Panc1 (cell line): ENCODE results near the gene LRRC71. TPM values are rescaled to one million over a fixed set of nuclear protein-coding genes. Genes with fewer than 3 reads are reported as not detected.

Experiments used
- ATAC-seq: fragments of 200-7000 bp; cut with Tn5 transposase; 2 replicates; pipeline ENCODE4 v1.9.1; 2020; ENCODE audit warnings: mild to moderate bottlenecking, moderate library complexity
- BruUV-seq: library from RNA; stranded (reverse); fragments of 400-500 nt; replicated peaks from 2 replicates; lab custom pipeline; 2021; lab: Mats Ljungman, UMichigan
- CTCF ChIA-PET: fragments of 300-600 bp; sonication (Branson Sonifier 250); formaldehyde crosslinking; loops from one replicate; lab custom pipeline; 2022; ENCODE audit warnings: antibody characterized with exemption; lab: Charles Lee
- POLR2A ChIA-PET: fragments of 300-600 bp; sonication (Branson Sonifier 250); formaldehyde crosslinking; loops from one replicate; lab custom pipeline; 2022; ENCODE audit warnings: antibody characterized with exemption; lab: Charles Lee
- DNase-seq: peaks from one replicate; pipeline ENCODE4 v3.0.0-alpha.2; 2010; ENCODE audit warnings: low read depth, low spot score
- H3K27ac ChIP-seq: 2 replicates; pipeline ENCODE4 v1.5.1; 2011; ENCODE audit warnings: mild to moderate bottlenecking, low read length, inconsistent platforms
- H3K27me3 ChIP-seq: fragments of 200-500 bp; sonication (Bioruptor generic); 2 replicates; pipeline ENCODE4 v1.6.0; 2014; ENCODE audit warnings: low read length, inconsistent platforms; ENCODE audit not compliant: control insufficient read depth, insufficient read depth
- H3K36me3 ChIP-seq: fragments of 200-500 bp; sonication (Bioruptor generic); 2 replicates; pipeline ENCODE4 v1.5.1; 2014; ENCODE audit warnings: inconsistent platforms, mild to moderate bottlenecking, low read length, moderate library complexity; ENCODE audit not compliant: control insufficient read depth, insufficient read depth
- H3K4me1 ChIP-seq: 2 replicates; pipeline ENCODE4 v1.5.1; 2011; ENCODE audit warnings: inconsistent platforms, mild to moderate bottlenecking, low read length, moderate library complexity; ENCODE audit not compliant: control insufficient read depth, insufficient read depth
- H3K4me3 ChIP-seq, 2 experiments: 2 replicates each; pipeline ENCODE4 v1.5.1; 2011 to 2012; ENCODE audit warnings: low read depth in 2 of 2, low read length in 2 of 2, mild to moderate bottlenecking in 2 of 2, inconsistent platforms in 1 of 2, moderate library complexity in 1 of 2
- H3K9me3 ChIP-seq: fragments of 200-500 bp; sonication (Bioruptor generic); 2 replicates; pipeline ENCODE4 v1.5.1; 2014; ENCODE audit warnings: low read depth, mild to moderate bottlenecking, inconsistent platforms, low read length, moderate library complexity; ENCODE audit not compliant: control insufficient read depth, insufficient read depth
- POLR2AphosphoS5 ChIP-seq: IDR thresholded peaks from 2 replicates; pipeline ENCODE4 v1.6.1; 2012; ENCODE audit warnings: mild to moderate bottlenecking, low read depth, low read length, moderate library complexity
- SIN3A ChIP-seq: IDR thresholded peaks from 2 replicates; pipeline ENCODE4 v1.6.1; 2012; ENCODE audit warnings: low read depth, mild to moderate bottlenecking, low read length, moderate library complexity, borderline replicate concordance; ENCODE audit not compliant: insufficient read depth
- TCF7L2 ChIP-seq: IDR thresholded peaks from 2 replicates; pipeline ENCODE4 v1.6.1; 2011; ENCODE audit warnings: mild to moderate bottlenecking, low read depth, low read length, inconsistent platforms
- in situ Hi-C: cut with HindIII; loops from 2 replicates; pipeline ENCODE4 v1.10.0; 2016; ENCODE audit warnings: low sequenced_read_pairs, low pct_unique_long_range_greater_than_20kb
- intact Hi-C: fragments of 100-400 bp; cut with micrococcal nuclease; formaldehyde crosslinking; loops from one replicate; pipeline ENCODE4 v1.10.0; 2022; ENCODE audit not compliant: unreplicated experiment
- total RNA-seq: library from RNA; stranded (reverse); gene quantifications from one replicate; pipeline ENCODE4 v1.2.1, GENCODE V29; 2021; ENCODE audit not compliant: unreplicated experiment
- TF ChIP-seq, protein P1 (sequence below): fragments of 450-650 bp; IDR thresholded peaks from 2 replicates; pipeline ENCODE4 v1.5.1; 2017; ENCODE audit warnings: mild to moderate bottlenecking
- TF ChIP-seq, protein P2 (sequence below), 2 experiments: IDR thresholded peaks; 2 replicates each; pipeline ENCODE4 v1.6.1; 2011 to 2012; ENCODE audit warnings: low read depth in 2 of 2, control low read depth in 1 of 2, low read length in 1 of 2, mild to moderate bottlenecking in 1 of 2, moderate library complexity in 1 of 2; ENCODE audit not compliant: insufficient read depth in 1 of 2

The LRRC71 gene
- total RNA-seq, 1 experiment from 2014 or later: 0.77 TPM

DNA sequence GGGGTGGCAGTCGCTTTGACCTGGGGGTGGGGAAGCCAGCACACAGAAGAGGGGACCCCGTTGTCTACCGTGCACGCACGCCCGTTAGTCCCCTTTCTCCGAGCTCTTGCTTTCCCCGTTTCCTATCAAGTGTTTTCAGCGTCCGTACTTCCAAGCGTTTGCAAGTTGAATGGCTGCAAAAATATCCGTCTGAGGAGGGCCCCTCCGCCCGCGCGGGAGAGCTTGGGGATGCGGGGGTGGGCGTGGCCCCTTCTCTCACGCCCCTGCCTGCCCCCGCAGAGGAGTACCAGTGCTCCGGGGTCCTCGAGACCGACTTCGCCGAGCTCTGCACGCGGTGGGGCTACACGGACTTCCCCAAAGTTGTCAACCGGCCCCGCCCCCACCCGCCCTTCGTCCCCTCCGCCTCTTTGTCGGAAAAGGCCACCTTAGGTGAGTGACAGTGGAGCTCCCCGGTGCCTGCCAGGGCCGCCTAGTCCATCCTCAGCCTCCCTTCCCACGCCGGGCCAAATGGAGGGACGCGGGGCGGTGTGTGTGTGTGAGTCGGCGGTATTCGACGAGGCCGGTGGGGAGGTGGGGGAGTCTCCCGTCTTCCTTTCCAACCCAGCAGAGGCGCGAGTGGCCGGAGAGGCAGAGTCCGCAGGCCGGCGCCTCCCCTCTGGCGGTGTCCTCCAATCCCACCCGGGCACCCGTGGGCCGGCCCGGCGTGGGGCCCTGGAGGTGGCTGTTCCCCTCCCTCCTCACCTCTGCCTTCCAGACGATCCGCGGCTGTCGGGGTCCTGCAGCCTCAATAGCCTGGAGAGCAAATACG, 3.4 kb downstream of the LRRC71 start:
- Histone ChIP-seq H3K36me3 (no peaks in the 10 kb centered on the region), H3K27me3 (no peaks in the 10 kb centered on the region), H3K4me1 (peaks cover 6% of the 10 kb centered on the region; the same call in 1 of the 2 replicates), H3K9me3 (no peaks in the 10 kb centered on the region), H3K4me3 (no peak overlapping the region), H3K27ac (no peak overlapping the region)
- POLR2A ChIA-PET: no interaction called here
- no peak for DNase-seq
- TF ChIP-seq POLR2AphosphoS5 (no peak), SIN3A (no peak), TCF7L2 (no peak)
- TF ChIP-seq, protein P1, sequence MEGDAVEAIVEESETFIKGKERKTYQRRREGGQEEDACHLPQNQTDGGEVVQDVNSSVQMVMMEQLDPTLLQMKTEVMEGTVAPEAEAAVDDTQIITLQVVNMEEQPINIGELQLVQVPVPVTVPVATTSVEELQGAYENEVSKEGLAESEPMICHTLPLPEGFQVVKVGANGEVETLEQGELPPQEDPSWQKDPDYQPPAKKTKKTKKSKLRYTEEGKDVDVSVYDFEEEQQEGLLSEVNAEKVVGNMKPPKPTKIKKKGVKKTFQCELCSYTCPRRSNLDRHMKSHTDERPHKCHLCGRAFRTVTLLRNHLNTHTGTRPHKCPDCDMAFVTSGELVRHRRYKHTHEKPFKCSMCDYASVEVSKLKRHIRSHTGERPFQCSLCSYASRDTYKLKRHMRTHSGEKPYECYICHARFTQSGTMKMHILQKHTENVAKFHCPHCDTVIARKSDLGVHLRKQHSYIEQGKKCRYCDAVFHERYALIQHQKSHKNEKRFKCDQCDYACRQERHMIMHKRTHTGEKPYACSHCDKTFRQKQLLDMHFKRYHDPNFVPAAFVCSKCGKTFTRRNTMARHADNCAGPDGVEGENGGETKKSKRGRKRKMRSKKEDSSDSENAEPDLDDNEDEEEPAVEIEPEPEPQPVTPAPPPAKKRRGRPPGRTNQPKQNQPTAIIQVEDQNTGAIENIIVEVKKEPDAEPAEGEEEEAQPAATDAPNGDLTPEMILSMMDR: no peak
- TF ChIP-seq, protein P2, sequence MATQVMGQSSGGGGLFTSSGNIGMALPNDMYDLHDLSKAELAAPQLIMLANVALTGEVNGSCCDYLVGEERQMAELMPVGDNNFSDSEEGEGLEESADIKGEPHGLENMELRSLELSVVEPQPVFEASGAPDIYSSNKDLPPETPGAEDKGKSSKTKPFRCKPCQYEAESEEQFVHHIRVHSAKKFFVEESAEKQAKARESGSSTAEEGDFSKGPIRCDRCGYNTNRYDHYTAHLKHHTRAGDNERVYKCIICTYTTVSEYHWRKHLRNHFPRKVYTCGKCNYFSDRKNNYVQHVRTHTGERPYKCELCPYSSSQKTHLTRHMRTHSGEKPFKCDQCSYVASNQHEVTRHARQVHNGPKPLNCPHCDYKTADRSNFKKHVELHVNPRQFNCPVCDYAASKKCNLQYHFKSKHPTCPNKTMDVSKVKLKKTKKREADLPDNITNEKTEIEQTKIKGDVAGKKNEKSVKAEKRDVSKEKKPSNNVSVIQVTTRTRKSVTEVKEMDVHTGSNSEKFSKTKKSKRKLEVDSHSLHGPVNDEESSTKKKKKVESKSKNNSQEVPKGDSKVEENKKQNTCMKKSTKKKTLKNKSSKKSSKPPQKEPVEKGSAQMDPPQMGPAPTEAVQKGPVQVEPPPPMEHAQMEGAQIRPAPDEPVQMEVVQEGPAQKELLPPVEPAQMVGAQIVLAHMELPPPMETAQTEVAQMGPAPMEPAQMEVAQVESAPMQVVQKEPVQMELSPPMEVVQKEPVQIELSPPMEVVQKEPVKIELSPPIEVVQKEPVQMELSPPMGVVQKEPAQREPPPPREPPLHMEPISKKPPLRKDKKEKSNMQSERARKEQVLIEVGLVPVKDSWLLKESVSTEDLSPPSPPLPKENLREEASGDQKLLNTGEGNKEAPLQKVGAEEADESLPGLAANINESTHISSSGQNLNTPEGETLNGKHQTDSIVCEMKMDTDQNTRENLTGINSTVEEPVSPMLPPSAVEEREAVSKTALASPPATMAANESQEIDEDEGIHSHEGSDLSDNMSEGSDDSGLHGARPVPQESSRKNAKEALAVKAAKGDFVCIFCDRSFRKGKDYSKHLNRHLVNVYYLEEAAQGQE (IDR thresholded peaks at IDR 0.05; ENCODE audit: insufficient read depth in 1 of 2, low read depth in 2 of 2, low read length in 1 of 2): no peak
- ATAC-seq: no peak
- intact Hi-C loops: loop anchor here (10.0 kb wide), 1 partner anchor 69 kb away; the partner anchor contains the start of gene INSRR
- BruUV-seq: no TSS peak
- in situ Hi-C loops: no loop called here
- CTCF ChIA-PET: interaction anchor here (0.5 to 1.4 kb wide), 3 partner anchors 32 to 462 kb away, joined by 3 to 7 read pairs (median 5); no protein-coding TSS in a partner anchor

DNA sequence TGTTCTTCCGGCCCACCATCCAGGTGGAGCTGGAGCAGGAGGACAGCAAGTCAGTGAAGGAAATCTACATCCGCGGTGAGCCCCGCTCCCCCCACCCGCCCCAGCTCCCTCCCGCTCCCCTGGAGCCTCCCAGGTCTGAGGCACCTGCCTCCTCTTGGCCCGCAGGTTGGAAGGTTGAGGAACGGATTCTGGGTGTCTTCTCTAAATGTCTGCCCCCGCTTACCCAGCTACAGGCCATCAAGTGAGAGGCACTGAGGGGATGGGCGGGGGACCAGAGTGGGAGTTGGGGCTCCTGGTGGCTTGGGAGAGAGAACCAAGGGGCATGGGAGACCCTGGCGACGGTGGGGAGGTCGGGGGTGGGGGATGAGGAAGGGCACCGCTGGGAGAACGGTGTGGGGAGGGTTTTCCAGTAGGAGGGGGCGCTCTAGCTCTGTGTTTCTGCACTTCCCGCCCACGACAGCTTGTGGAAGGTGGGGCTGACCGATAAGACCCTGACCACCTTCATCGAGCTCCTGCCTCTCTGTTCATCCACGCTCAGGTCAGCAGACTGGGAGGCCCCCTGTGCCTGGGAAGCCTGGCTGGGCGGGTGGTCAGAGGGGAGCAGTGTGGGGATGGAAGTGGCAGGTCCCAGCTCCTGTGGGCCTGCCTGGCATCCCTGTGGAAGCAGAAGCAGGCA, 4.2 kb downstream of the LRRC71 start:
- Histone ChIP-seq H3K36me3 (no peaks in the 10 kb centered on the region), H3K9me3 (no peaks in the 10 kb centered on the region), H3K27ac (no peak overlapping the region), H3K27me3 (no peaks in the 10 kb centered on the region), H3K4me3 (no peak overlapping the region), H3K4me1 (peaks cover 6% of the 10 kb centered on the region; the same call in 1 of the 2 replicates)
- intact Hi-C loops (loop anchor here (10.0 kb wide), 1 partner anchor 70 kb away; the partner anchor contains the start of gene INSRR), in situ Hi-C loops (no loop called here)
- BruUV-seq: no TSS peak
- ChIA-PET POLR2A (no interaction called here), CTCF (interaction anchor here (0.6 to 1.4 kb wide), 2 partner anchors 32 to 85 kb away, joined by 5 to 7 read pairs; no protein-coding TSS in a partner anchor)
- no peak for TF ChIP-seq POLR2AphosphoS5
- TF ChIP-seq, protein P1: no peak; the same call in 1 of the 2 replicates
- TF ChIP-seq, protein P2 (IDR thresholded peaks at IDR 0.05; ENCODE audit: insufficient read depth in 1 of 2, low read depth in 2 of 2, low read length in 1 of 2): no peak
- DNase-seq (no peak), ATAC-seq (no peak)
